ENCODE data around the gene NPTX1.

- TF ChIP-seq CTCF (conservative IDR thresholded peaks at IDR 0.05; ENCODE audit: low read depth in 2 of 2) (no peak), EZH2phosphoT487 (IDR thresholded peaks at IDR 0.05; ENCODE audit: unreplicated experiment) (no peak), ZNF462 (CRISPR knock-in tag; IDR thresholded peaks at IDR 0.05) (no peak), EZH2 (IDR thresholded peaks at IDR 0.05; ENCODE audit: low read depth, unreplicated experiment) (no peak), POLR2AphosphoS5 (IDR thresholded peaks at IDR 0.05; ENCODE audit: low read depth) (no peak), ZNF114 (CRISPR knock-in tag; IDR thresholded peaks at IDR 0.05) (no peak), REST (IDR thresholded peaks at IDR 0.05; ENCODE audit: unreplicated experiment) (no peak), CREB1 (CRISPR knock-in tag; IDR thresholded peaks at IDR 0.05; ENCODE audit: low read depth) (no peak), NANOG (IDR thresholded peaks at IDR 0.05; ENCODE audit: borderline replicate concordance) (no peak), ZNF331 (CRISPR knock-in tag; IDR thresholded peaks at IDR 0.05; ENCODE audit: low read depth) (no peak), ETS1 (IDR thresholded peaks at IDR 0.05) (no peak), STAT1 (IDR thresholded peaks at IDR 0.05; ENCODE audit: unreplicated experiment) (no peak), JUNB (IDR thresholded peaks at IDR 0.05; ENCODE audit: unreplicated experiment) (no peak)
These were observed 23.7 kb upstream of the NPTX1 start for GRCh38 chr17:80499961-80500665.
